Astrocyte (in vitro differentiated cells and primary cell): ENCODE data around the gene CANX.

ENCODE experiments used
- CTCF ChIP-seq: IDR thresholded peaks from 2 replicates; pipeline ENCODE4 v1.5.1; 2011; ENCODE audit warnings: low read depth, mild to moderate bottlenecking, inconsistent platforms, low read length, moderate library complexity; ENCODE audit not compliant: insufficient read depth
- EZH2 ChIP-seq: IDR thresholded peaks from 2 replicates; pipeline ENCODE4 v1.6.1; 2012; ENCODE audit warnings: mild to moderate bottlenecking, low read length, inconsistent platforms; ENCODE audit not compliant: insufficient read depth

GRCh38 chr5:179777456-179777855, 78.7 kb downstream of the CANX start:
- TF ChIP-seq CTCF = no peak
- TF ChIP-seq EZH2 = no peak
